HepG2 (cell line): Measurements from ENCODE around the gene SNX15. TPM values are rescaled to one million over a fixed set of nuclear protein-coding genes. Genes with fewer than 3 reads are reported as not detected.

Source experiments
- ATAC-seq: fragments of 200-7000 bp; cut with Tn5 transposase; 3 replicates; pipeline ENCODE4 v1.9.1; 2020; ENCODE audit warnings: mild to moderate bottlenecking, moderate library complexity
- BruUV-seq: library from RNA; stranded (reverse); fragments of 400-500 nt; replicated peaks from 2 replicates; lab custom pipeline; 2021; lab: Mats Ljungman, UMichigan
- CTCF ChIA-PET: fragments of 300-600 bp; formaldehyde crosslinking; extraction: SDS; loops from one replicate; lab custom pipeline; 2021; ENCODE audit warnings: low total read pairs, inconsistent platforms, low intra/inter-chr PET ratio; lab: Yijun Ruan, JAX
- POLR2A ChIA-PET: fragments of 350-600 bp; sonication (Branson Sonifier 250); formaldehyde crosslinking; loops from one replicate; lab custom pipeline; 2020; ENCODE audit warnings: antibody characterized with exemption, inconsistent platforms; lab: Yijun Ruan, JAX
- DNase-seq: peaks from one replicate; pipeline ENCODE4 v3.0.0-alpha.2; 2015; ENCODE audit warnings: low spot score
- FAIRE-seq: peaks from 3 replicates; lab custom pipeline; 2011; peaks lifted over from hg19 to GRCh38; lab: Jason Lieb, UNC
- H2AFZ ChIP-seq: one replicate; pipeline ENCODE4 v1.6.1; 2011; ENCODE audit warnings: low read length, inconsistent platforms
- H3K27ac ChIP-seq: fragments of 300-600 bp; 3 replicates; pipeline ENCODE4 v1.8.0; 2011; ENCODE audit warnings: mixed run types, mild to moderate bottlenecking, mixed read lengths, low read length, inconsistent platforms; ENCODE audit not compliant: insufficient read depth; ENCODE audit errors: extremely low read length
- H3K27me3 ChIP-seq, 2 experiments: fragments of 200-600 bp in 1 of 2; 2 replicates in 1 of 2; 3 replicates in 1 of 2; pipeline versions ENCODE4 v1.6.0 to v1.8.0; 2011; ENCODE audit warnings: low read length in 2 of 2, mild to moderate bottlenecking in 2 of 2, moderate library complexity in 2 of 2, inconsistent platforms in 1 of 2; ENCODE audit not compliant: insufficient read depth in 2 of 2, control insufficient read depth in 1 of 2
- H3K36me3 ChIP-seq, 2 experiments: fragments of 200-600 bp in 1 of 2; replicated peaks in 1 of 2; 2 replicates in 1 of 2; 3 replicates in 1 of 2; pipeline versions ENCODE4 v1.5.1 to v1.8.0; 2011; ENCODE audit warnings: low read length in 2 of 2, inconsistent platforms in 1 of 2; ENCODE audit not compliant: insufficient read depth in 2 of 2, control insufficient read depth in 1 of 2
- H3K4me1 ChIP-seq: 2 replicates; pipeline ENCODE4 v1.5.1; 2012; ENCODE audit warnings: low read length, inconsistent platforms; ENCODE audit not compliant: insufficient read depth
- H3K4me2 ChIP-seq: 2 replicates; pipeline ENCODE4 v1.6.0; 2011; ENCODE audit warnings: low read depth, low read length, inconsistent platforms
- H3K4me3 ChIP-seq, 3 experiments: fragments of 200-600 bp in 1 of 3; sonication (generic), shearing (Covaris generic) in 1 of 3; replicated peaks in 1 of 3; 2 replicates each; pipeline ENCODE4 v1.5.1; 2011 to 2016; ENCODE audit warnings: low read length in 3 of 3, inconsistent platforms in 2 of 3, low read depth in 2 of 3, mild to moderate bottlenecking in 2 of 3, control low read depth in 1 of 3, mixed read lengths in 1 of 3; ENCODE audit not compliant: insufficient read depth in 1 of 3
- H3K79me2 ChIP-seq: one replicate; pipeline ENCODE4 v1.6.1; 2011; ENCODE audit warnings: low read length, inconsistent platforms; ENCODE audit not compliant: insufficient read depth
- H3K9ac ChIP-seq: 2 replicates; pipeline ENCODE4 v1.6.0; 2011; ENCODE audit warnings: mild to moderate bottlenecking, low read depth, low read length, inconsistent platforms; ENCODE audit not compliant: insufficient read depth
- H3K9me3 ChIP-seq: 2 replicates; pipeline ENCODE4 v1.5.1; 2012; ENCODE audit warnings: mild to moderate bottlenecking, low read length
- H4K20me1 ChIP-seq: 2 replicates; pipeline ENCODE4 v1.6.0; 2011; ENCODE audit warnings: inconsistent platforms, mild to moderate bottlenecking, low read length, moderate library complexity; ENCODE audit not compliant: insufficient read depth
- GZF1 ChIP-seq: sonication (generic); formaldehyde crosslinking; IDR thresholded peaks from 2 replicates; pipeline ENCODE4 v1.5.1; 2020; ENCODE audit warnings: mild to moderate bottlenecking, missing genetic modification reagents
- KLF13 ChIP-seq: sonication (generic); formaldehyde crosslinking; IDR thresholded peaks from 2 replicates; pipeline ENCODE4 v1.4.0; 2020; ENCODE audit warnings: mild to moderate bottlenecking, missing genetic modification reagents
- NAIF1 ChIP-seq: sonication (generic); formaldehyde crosslinking; IDR thresholded peaks from 2 replicates; pipeline ENCODE4 v1.5.0; 2020; ENCODE audit warnings: mild to moderate bottlenecking, missing genetic modification reagents, borderline replicate concordance
- NCOA2 ChIP-seq: sonication (generic); formaldehyde crosslinking; IDR thresholded peaks from 2 replicates; pipeline ENCODE4 v1.8.0; 2022; ENCODE audit warnings: inconsistent platforms
- NFE2 ChIP-seq: sonication (generic); formaldehyde crosslinking; IDR thresholded peaks from 2 replicates; pipeline ENCODE4 v1.4.0; 2020; ENCODE audit warnings: missing genetic modification reagents
- ZFP90 ChIP-seq: sonication (generic); formaldehyde crosslinking; IDR thresholded peaks from 2 replicates; pipeline ENCODE4 v1.8.0; 2022; ENCODE audit warnings: missing genetic modification reagents, mild to moderate bottlenecking, inconsistent platforms, borderline replicate concordance
- ZNF17 ChIP-seq: sonication (generic); formaldehyde crosslinking; IDR thresholded peaks from 2 replicates; pipeline ENCODE4 v1.5.0; 2020; ENCODE audit warnings: mild to moderate bottlenecking, missing genetic modification reagents
- ZNF256 ChIP-seq: sonication (generic); formaldehyde crosslinking; conservative IDR thresholded peaks from 2 replicates; pipeline ENCODE4 v1.4.0; 2020; ENCODE audit warnings: missing genetic modification reagents
- ZNF260 ChIP-seq: sonication (generic); formaldehyde crosslinking; IDR thresholded peaks from 2 replicates; pipeline ENCODE4 v1.4.0; 2020; ENCODE audit warnings: missing genetic modification reagents, low read depth, mild to moderate bottlenecking, borderline replicate concordance
- ZNF496 ChIP-seq: sonication (generic); formaldehyde crosslinking; IDR thresholded peaks from 2 replicates; pipeline ENCODE4 v1.8.1; 2023; ENCODE audit warnings: mild to moderate bottlenecking, moderate library complexity, missing genetic modification reagents; ENCODE audit not compliant: insufficient replicate concordance
- ZNF839 ChIP-seq: sonication (generic); formaldehyde crosslinking; IDR thresholded peaks from 2 replicates; pipeline ENCODE4 v1.4.0; 2020; ENCODE audit warnings: missing genetic modification reagents, mild to moderate bottlenecking, borderline replicate concordance
- WGBS: methylation state at CpG from one replicate; pipeline ENCODE4 v1.1.6; 2017; ENCODE audit warnings: low lambda C conversion rate; 5-methylcytosine and 5-hydroxymethylcytosine counted together
- in situ Hi-C: cut with HindIII; loops from 2 replicates; pipeline ENCODE4 v1.10.0; 2017; ENCODE audit warnings: low pct_unique_long_range_greater_than_20kb; ENCODE audit not compliant: extremely low pct_ligation_motif_present
- intact Hi-C: fragments of 100-400 bp; cut with micrococcal nuclease; formaldehyde crosslinking; loops from one replicate; pipeline ENCODE4 v1.10.0; 2022; ENCODE audit not compliant: unreplicated experiment
- polyA plus RNA-seq, 8 experiments: library from polyadenylated mRNA; depleted of rRNA in 3 of 8; stranded (reverse) in 7 of 8; unstranded in 1 of 8; fragments of >200 nt; fragmentation: Illumina TruSeq in 4 of 8; extraction: Trizol in 4 of 8; gene quantifications; 2 replicates each; pipeline versions ENCODE4 v1.2.1 to v1.2.3, GENCODE V29; 2011 to 2016; ENCODE audit warnings: low read depth in 4 of 8, missing spikeins in 1 of 8, mixed read lengths in 1 of 8; ENCODE audit not compliant: insufficient read depth in 1 of 8
- total RNA-seq, 5 experiments: library from RNA; depleted of rRNA; stranded (reverse); fragments of >200 nt; fragmentation: Illumina TruSeq; extraction: Trizol; gene quantifications; 2 replicates each; pipeline ENCODE4 v1.2.3, GENCODE V29; 2016; ENCODE audit warnings: low read depth in 1 of 5
- TF ChIP-seq, protein P1 (sequence below): sonication (generic); IDR thresholded peaks from 2 replicates; pipeline ENCODE4 v1.6.1; 2016; ENCODE audit warnings: low read depth, borderline replicate concordance
- TF ChIP-seq, protein P2 (sequence below): sonication (generic); formaldehyde crosslinking; conservative IDR thresholded peaks from 2 replicates; pipeline ENCODE4 v1.8.0; 2022; ENCODE audit warnings: low read depth, missing genetic modification reagents
- TF ChIP-seq, protein P3 (sequence below): sonication (generic); formaldehyde crosslinking; IDR thresholded peaks from 2 replicates; pipeline ENCODE4 v1.5.0; 2020; ENCODE audit warnings: mild to moderate bottlenecking, missing genetic modification reagents

SNX15 gene
- total and polyA plus RNA-seq, 2 of the 13 experiments (the other 11 are each of a cell fraction or from before 2014, with no cell fraction given) = 19.1 to 22.6 TPM

DNA sequence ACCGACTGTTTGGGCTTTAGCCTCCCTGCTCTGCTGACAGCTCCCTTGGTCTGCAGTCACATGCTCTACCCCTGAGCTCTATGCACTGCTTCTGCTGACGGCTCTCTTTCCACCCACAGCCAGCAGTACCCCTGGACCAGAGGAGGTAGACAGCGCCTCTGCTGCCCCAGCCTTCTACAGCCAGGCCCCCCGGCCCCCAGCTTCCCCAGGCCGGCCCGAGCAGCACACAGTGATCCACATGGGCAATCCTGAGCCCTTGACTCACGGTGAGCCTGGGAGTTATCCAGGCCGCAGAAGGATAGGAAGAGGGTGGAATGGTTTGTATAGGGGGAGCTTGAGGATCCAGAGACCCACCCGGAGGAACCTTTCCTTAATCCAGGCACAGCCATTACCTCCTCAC lies 59.6 kb downstream of the SNX15 start:
- no peak overlapping the region for H3K9ac ChIP-seq
- no peaks in the 10 kb centered on the region for H4K20me1 ChIP-seq
- TF ChIP-seq ZNF17 = no peak
- no peak for TF ChIP-seq ZNF256 (CRISPR knock-in tag)
- TF ChIP-seq KLF13 (CRISPR knock-in tag) = no peak
- H3K36me3 ChIP-seq = peaks cover 13 to 18% of the 10 kb centered on the region in 2 experiments; a peak in 3 of 5 replicates
- H2AFZ ChIP-seq = no peak overlapping the region
- intact Hi-C loops = no loop called here
- ATAC-seq = no peak
- no peaks in the 10 kb centered on the region; a peak in 1 of 5 replicates for H3K27me3 ChIP-seq
- no peaks in the 10 kb centered on the region for H3K9me3 ChIP-seq
- DNase-seq = no peak
- 95% methylated on average over 9 of the region's 9 CpGs for WGBS
- H3K27ac ChIP-seq = no peak overlapping the region
- no peak overlapping the region for H3K4me3 ChIP-seq
- in situ Hi-C loops = no loop called here
- CTCF ChIA-PET = no interaction called here
- H3K4me2 ChIP-seq = no peak overlapping the region
- FAIRE-seq = no peak
- POLR2A ChIA-PET = no interaction called here
- peaks cover 28% of the 10 kb centered on the region for H3K79me2 ChIP-seq
- H3K4me1 ChIP-seq = peaks cover 29% of the 10 kb centered on the region
- no TSS peak for BruUV-seq

DNA sequence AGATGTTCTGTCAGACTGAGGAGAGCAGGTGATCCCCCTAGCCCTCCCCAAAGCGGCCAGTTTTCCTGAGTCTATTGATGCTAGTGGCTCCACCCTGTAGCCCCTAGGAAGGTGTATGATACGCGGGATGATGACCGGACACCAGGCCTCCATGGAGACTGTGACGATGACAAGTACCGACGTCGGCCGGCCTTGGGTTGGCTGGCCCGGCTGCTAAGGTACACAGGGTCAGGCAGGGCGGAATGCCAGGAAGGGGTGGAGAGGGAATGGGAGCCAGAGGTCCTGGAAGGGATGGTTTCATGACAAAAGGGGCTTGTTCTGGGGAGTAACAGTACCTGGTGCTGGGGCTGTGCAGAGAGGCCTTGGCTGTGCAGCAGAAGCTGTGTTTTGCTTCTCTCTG lies 60.0 kb downstream of the SNX15 start:
- ChIA-PET POLR2A (no interaction called here), CTCF (no interaction called here)
- WGBS = 95% methylated on average over 11 of the region's 11 CpGs
- intact Hi-C loops (no loop called here), in situ Hi-C loops (no loop called here)
- no peak overlapping the region for H3K4me2 ChIP-seq
- no peak for DNase-seq
- no peak overlapping the region for H3K4me3 ChIP-seq
- H3K9me3 ChIP-seq = no peaks in the 10 kb centered on the region
- no peaks in the 10 kb centered on the region; a peak in 1 of 5 replicates for H3K27me3 ChIP-seq
- FAIRE-seq = no peak
- H3K4me1 ChIP-seq = peaks cover 26% of the 10 kb centered on the region
- H3K9ac ChIP-seq = no peak overlapping the region
- no TSS peak for BruUV-seq
- H2AFZ ChIP-seq = no peak overlapping the region
- H3K79me2 ChIP-seq = peaks cover 24% of the 10 kb centered on the region
- H4K20me1 ChIP-seq = no peaks in the 10 kb centered on the region
- H3K36me3 ChIP-seq = peaks cover 13 to 18% of the 10 kb centered on the region in 2 experiments; a peak in 3 of 5 replicates
- no peak overlapping the region for H3K27ac ChIP-seq
- ATAC-seq = no peak
- TF ChIP-seq, protein P1, sequence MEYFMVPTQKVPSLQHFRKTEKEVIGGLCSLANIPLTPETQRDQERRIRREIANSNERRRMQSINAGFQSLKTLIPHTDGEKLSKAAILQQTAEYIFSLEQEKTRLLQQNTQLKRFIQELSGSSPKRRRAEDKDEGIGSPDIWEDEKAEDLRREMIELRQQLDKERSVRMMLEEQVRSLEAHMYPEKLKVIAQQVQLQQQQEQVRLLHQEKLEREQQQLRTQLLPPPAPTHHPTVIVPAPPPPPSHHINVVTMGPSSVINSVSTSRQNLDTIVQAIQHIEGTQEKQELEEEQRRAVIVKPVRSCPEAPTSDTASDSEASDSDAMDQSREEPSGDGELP = no peak
- TF ChIP-seq NAIF1 (CRISPR knock-in tag) (no peak), NCOA2 (no peak), ZFP90 (CRISPR knock-in tag) (no peak), ZNF839 (no peak), ZNF496 (CRISPR knock-in tag) (no peak), GZF1 (CRISPR knock-in tag) (no peak), NFE2 (CRISPR knock-in tag) (no peak), ZNF260 (CRISPR knock-in tag) (no peak)
- TF ChIP-seq, protein P2, sequence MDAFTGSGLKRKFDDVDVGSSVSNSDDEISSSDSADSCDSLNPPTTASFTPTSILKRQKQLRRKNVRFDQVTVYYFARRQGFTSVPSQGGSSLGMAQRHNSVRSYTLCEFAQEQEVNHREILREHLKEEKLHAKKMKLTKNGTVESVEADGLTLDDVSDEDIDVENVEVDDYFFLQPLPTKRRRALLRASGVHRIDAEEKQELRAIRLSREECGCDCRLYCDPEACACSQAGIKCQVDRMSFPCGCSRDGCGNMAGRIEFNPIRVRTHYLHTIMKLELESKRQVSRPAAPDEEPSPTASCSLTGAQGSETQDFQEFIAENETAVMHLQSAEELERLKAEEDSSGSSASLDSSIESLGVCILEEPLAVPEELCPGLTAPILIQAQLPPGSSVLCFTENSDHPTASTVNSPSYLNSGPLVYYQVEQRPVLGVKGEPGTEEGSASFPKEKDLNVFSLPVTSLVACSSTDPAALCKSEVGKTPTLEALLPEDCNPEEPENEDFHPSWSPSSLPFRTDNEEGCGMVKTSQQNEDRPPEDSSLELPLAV (CRISPR knock-in tag) = no peak
- TF ChIP-seq, protein P3, sequence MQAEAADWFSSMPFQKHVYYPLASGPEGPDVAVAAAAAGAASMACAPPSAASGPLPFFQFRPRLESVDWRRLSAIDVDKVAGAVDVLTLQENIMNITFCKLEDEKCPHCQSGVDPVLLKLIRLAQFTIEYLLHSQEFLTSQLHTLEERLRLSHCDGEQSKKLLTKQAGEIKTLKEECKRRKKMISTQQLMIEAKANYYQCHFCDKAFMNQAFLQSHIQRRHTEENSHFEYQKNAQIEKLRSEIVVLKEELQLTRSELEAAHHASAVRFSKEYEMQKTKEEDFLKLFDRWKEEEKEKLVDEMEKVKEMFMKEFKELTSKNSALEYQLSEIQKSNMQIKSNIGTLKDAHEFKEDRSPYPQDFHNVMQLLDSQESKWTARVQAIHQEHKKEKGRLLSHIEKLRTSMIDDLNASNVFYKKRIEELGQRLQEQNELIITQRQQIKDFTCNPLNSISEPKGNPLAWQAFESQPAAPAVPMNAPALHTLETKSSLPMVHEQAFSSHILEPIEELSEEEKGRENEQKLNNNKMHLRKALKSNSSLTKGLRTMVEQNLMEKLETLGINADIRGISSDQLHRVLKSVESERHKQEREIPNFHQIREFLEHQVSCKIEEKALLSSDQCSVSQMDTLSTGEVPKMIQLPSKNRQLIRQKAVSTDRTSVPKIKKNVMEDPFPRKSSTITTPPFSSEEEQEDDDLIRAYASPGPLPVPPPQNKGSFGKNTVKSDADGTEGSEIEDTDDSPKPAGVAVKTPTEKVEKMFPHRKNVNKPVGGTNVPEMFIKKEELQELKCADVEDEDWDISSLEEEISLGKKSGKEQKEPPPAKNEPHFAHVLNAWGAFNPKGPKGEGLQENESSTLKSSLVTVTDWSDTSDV = no peak
